Activated CD8-positive, alpha-beta memory T cell treated with anti-CD3 and anti-CD28 coated beads for 36 hours (primary cell): ENCODE data around the gene GALE. TPM values are rescaled to one million over a fixed set of nuclear protein-coding genes. Genes with fewer than 3 reads are reported as not detected.
"Not testable (repeated sequence)": the region's sequence is repeated elsewhere in the genome, so short reads cannot be mapped to it uniquely, and the experiment has no call there.

Experiments
- CTCF ChIA-PET: fragments of 350-600 bp; sonication (Branson Sonifier 250); formaldehyde crosslinking; loops from one replicate; lab custom pipeline; 2021; ENCODE audit warnings: antibody characterized with exemption; lab: Charles Lee
- POLR2A ChIA-PET: fragments of 350-600 bp; sonication (Branson Sonifier 250); formaldehyde crosslinking; loops from one replicate; lab custom pipeline; 2021; ENCODE audit warnings: antibody characterized with exemption; lab: Charles Lee
- total RNA-seq, 2 experiments: library from RNA; stranded (reverse); gene quantifications; one replicate each; pipeline ENCODE4 v1.2.3, GENCODE V29; 2021

The GALE gene
- total RNA-seq, result 10 to 100 TPM; 66.8 to 71.3 TPM

DNA sequence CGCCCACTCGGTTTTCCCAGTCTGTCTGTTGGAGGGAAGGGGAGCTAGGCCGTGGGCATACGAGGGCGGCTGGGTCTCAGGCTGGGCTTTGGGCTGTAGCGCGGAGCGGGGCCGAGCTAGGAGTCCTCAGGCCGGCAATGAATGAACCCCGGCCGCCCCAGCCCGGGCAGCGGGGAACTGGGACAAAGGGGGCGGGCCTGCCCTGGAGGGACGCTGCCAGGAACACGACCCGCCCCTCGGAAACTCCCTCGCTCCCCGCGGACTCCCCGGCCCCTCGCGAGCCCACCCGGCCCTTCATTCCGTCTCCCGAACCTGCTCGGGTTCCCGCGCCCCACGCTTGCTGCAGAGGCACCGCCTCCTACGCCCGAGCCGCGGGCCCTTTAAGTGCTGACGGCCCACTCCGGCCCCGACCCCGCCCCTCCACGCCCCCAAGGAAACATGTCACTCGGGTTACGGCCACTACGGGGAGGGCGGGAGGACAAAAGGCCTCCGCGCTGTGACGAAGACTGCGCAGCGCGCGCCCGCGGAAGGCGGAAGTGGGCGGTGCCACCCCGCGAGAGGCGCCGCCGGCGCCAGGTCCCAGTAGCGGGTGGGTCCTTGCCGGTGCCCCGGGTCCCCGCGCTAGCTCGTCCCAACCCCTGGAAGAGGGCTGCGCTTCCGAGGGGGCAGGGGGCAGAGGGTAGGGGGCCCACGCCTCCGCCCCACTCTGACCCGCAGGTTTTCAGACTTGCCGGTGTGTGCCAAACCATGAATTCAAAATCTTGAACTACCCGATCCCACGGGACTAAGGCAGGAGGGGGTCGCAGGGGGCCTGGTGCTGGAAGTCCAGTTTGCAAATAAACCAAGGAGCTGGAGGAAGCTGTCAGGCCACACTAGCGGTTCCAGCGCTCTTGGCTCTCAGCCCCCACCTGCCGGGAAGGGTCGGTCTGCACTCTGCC, at the start of gene GALE:
Gene GALE, minus strand, starts transcription at position 355 of the 938 bp plus-strand sequence. CDS start 1,747 bp downstream, outside the sequence.
- ChIA-PET POLR2A (interaction anchor here (0.6 to 3.0 kb wide), 6 partner anchors 9 to 180 kb away, joined by 3 to 17 read pairs (median 4); partner anchors contain the start of genes HMGCL, LYPLA2, PITHD1 and SRSF10), CTCF (interaction anchor here (0.9 to 4.6 kb wide), 8 partner anchors 9 to 109 kb away, joined by 3 to 29 read pairs (median 4); partner anchors contain the start of genes LYPLA2, PITHD1 and RPL11)

DNA sequence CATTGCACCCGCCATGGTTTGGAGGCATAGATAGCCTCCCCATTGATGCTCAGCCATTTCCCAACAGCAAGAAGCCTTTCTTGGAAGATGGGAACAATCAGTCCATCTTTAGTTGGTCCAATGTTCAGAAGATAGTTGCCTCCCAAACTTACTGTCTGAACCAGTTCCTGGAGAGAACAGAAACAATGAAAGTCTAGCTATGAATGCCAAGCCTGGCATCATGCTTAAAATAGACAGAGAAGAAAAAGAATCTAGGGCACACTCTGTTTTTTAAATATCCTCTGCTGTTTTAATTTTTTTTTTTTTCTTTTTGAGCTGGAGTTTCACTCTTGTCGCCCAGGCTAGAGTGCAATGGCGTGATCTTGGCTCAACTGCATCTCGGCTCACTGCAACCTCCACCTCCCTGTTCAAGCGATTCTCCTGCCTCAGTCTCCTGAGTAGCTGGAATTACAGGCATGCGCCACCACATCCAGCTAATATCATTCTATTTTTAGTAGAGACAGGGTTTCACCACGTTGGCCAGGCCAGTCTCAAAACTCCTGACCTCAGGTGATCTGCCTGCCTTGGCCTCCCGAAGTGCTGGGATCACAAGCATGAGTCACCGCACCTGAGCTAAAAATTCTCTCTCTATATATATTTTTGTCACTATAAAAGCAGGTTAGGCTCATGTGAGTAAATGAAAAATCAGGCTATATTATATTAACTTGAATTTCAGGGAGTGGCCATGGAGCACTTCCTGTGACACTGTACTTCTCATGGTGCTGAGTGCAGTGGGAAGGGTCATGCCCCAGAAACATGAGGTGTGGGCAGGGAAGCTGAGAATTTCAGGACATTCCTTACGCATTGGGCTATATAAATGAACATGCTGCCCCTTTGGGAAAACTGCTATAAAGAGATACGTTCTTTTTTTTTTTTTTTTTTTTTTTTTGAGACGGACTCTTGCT, 48.4 kb upstream of the GALE start:
- ChIA-PET CTCF (interaction anchor here (0.6 to 1.5 kb wide), 4 partner anchors 39 to 285 kb away, joined by 3 to 4 read pairs (median 3); no protein-coding TSS in a partner anchor), POLR2A (interaction anchor here (0.6 kb wide), 1 partner anchor 39 kb away, joined by 9 read pairs; no protein-coding TSS in a partner anchor)

DNA sequence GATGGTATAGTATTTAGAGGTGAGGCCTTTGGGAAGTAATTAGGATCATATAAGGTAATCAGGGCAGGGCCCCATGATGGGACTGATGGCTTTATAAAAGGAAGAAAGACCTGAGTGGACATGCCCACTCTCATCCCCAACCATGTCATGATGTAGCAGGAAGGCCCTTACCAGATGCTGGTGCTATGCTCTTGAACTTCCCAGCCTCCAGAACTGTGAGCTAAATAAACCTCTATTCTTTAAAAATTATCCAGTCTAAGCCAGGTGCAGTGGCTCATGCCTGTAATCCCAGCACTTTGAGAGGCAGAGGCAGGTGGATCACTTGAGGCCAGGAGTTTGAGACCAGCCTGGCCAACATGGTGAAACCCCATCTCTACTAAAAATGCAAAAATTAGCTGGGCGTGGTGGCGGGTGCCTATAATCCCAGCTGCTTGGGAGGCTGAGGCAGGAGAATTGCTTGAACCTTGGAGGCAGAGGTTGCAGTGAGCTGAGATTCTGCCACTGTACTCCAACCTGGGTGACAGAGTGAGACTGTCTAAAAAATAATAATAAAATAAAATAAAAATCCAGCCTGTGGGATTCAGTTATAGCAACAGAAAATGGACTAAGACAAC, 47.0 kb upstream of the GALE start:
- POLR2A ChIA-PET, CTCF ChIA-PET: not testable (repeated sequence)

DNA sequence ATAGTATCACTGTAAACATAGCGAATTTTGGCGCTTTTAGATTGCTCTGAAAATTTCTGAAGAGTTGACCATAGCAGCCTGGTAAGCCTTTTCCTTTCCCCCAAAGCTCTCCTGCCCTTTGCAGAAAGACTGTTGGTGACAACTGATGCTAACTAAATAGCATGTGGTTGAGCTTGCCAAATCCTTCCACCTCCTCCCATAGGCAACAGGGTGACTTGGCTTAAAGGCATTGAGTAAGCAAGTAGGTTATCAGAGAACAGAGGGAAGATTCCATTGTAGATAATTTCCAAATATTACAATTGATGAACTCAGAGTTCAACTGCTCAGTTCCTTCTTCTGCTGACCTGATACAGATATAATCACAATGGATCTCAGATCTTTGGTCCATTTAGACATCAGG, 44.6 kb upstream of the GALE start:
- POLR2A ChIA-PET, result interaction anchor here (0.6 kb wide), 1 partner anchor 14 kb away, joined by 4 read pairs; no protein-coding TSS in a partner anchor

DNA sequence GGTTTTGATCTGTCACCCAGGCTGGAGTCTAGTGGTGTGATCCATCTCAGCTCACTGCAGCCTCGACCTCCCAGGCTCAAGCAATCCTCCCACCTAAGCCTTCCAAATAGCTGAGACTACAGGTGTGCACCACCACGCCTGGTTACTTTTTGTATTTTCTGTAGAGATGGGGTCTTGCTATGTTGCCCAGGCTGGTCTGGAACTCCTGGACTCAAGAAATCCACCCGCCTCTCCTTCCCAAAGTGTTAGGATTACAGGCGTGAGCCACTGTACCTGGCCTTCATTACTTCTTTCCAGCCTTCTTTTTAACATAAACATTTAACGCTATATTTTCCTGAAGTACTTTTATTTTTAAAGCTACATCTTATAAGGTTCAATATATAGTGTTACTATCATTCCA, 43.1 kb upstream of the GALE start:
- POLR2A ChIA-PET, result no interaction called here
- CTCF ChIA-PET, result interaction anchor here (1.2 kb wide), 1 partner anchor 24 kb away, joined by 3 read pairs; the partner anchor contains the start of gene FUCA1

More for the DNA sequence above, 44.6 kb upstream of the GALE start:
- CTCF ChIA-PET, result interaction anchor here (0.6 kb wide), 1 partner anchor 29 kb away, joined by 3 read pairs; no protein-coding TSS in a partner anchor

DNA sequence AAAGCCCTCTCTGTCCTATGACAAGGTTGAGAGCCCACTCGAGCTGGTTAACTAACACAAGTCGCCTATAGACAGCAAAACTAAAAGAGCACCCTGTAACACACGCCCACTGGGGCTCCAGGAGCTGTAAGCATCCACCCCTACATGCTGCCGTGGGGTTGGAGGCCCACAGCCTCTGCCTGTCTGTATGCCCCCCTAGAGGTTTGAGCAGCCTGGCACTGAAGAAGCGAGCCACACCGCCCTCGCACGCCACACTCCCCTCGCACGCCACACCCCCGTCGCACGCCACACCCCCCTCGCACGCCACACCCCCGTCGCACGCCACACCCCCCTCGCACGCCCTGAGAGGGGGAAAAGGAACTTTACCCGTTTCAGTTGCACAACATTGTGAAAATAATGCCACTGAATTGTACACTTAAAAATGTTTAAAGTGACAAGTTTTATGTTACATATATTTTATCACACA, 37.9 kb upstream of the GALE start:
- ChIA-PET CTCF (interaction anchor here (0.7 to 1.6 kb wide), 4 partner anchors 10 to 120 kb away, joined by 3 to 4 read pairs (median 4); partner anchors contain the start of gene FUCA1), POLR2A (interaction anchor here (0.9 kb wide), 1 partner anchor 14 kb away, joined by 12 read pairs; no protein-coding TSS in a partner anchor)

DNA sequence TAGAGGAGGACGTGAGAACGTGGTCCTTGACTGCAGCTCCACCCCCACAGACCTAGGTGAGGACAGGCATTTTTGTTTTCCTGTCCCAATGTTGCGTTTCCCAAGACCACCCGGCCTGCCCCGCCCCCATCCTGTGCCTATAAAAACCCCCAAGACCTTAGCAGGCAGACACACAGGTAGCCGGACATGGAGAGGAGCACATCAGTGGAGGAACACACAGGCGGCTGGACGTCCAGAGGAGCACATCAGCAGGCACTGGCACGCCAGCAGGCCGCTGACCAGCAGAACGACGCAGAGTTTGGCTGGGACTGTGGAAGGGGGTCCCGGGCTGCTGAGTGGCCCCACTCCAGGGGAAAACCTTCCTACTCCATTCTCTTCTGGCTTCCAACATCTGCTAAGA, 37.4 kb upstream of the GALE start:
- CTCF ChIA-PET, result interaction anchor here (0.9 to 1.6 kb wide), 3 partner anchors 10 to 30 kb away, joined by 3 to 4 read pairs (median 4); partner anchors contain the start of gene FUCA1
- POLR2A ChIA-PET, result no interaction called here

DNA sequence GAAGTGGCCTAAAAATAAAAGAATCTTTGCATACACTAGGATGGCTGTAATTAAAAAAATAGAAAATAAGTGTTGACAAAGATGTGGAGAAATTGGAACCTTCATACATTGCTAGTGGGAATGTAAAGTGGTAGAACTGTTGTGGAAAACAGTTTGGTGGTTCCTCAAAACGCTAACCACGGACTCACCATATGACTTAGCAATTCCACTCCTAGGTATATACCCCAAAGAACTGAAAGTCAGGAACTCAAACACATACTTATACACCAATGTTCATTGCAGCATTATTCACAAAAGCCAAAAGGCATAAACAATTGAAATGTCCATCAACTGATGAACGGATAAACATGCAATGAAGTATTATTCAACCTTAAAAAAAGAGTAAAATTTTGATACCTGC, 35.5 kb upstream of the GALE start:
- POLR2A ChIA-PET, result interaction anchor here (1.1 kb wide), 1 partner anchor 11 kb away, joined by 3 read pairs; the partner anchor contains the start of gene HMGCL
- CTCF ChIA-PET, result no interaction called here

DNA sequence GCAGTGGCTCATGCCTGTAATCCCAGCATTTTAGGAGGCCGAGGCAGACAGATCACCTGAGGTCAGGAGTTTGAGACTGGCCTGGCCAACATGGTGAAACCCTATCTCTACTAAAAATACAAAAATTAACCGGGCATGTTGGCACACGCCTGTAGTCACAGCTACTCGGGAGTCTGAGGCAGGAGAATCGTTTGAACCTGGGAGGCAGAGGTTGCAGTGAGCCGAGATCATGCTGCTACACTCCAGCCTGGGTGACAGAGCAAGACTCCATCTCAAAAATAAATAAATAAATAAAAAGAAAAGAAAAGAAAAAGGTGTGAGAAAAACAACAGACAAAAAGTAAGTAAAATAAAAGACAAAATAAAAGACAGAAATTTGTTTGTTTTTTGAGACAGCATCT, 33.6 kb upstream of the GALE start:
- POLR2A ChIA-PET, result not testable (repeated sequence)
- CTCF ChIA-PET, result interaction anchor here (0.6 kb wide), 1 partner anchor 69 kb away, joined by 3 read pairs; no protein-coding TSS in a partner anchor

DNA sequence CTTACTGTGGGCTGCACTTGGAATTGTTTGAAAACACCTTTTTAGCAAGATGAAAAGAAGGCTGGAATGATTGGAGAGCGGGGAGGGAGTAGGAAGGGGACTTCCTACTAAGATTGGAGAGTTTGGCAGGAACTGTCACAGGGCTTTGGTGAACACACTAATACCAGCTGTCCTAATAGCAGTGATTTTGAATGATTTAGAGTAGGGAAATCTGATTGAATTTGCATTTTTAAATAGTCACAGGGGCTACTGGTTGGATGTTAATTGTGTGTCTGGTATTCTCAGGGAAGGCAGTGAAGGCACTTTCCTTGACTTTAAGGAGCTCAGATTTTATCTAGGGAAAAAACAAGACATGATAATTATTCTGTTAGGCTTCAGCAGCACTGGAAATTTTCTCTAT, 27.2 kb upstream of the GALE start:
- POLR2A ChIA-PET, result interaction anchor here (0.9 kb wide), 1 partner anchor 26 kb away, joined by 3 read pairs; no protein-coding TSS in a partner anchor
- CTCF ChIA-PET, result interaction anchor here (0.9 to 1.3 kb wide), 2 partner anchors 11 to 18 kb away, joined by 4 to 5 read pairs; no protein-coding TSS in a partner anchor

DNA sequence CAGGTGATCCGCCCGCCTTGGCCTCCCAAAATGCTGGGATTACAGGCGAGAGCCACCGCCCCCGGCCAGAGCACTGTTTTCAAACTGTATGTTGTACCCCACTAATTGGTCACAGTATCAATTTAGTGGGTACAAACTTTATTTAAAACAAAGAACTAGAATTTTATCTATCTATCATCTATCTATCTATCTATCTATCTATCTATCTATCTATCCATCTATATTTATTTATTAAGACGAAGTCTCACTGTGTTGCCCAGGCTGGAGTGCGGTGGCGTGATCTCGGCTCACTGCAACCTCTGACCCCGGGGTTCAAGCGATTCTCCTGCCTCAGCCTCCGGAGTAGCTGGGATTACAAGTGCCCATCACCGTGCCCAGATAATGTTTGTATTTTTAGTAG, 26.0 kb upstream of the GALE start:
- ChIA-PET POLR2A (interaction anchor here (0.6 to 1.2 kb wide), 2 partner anchors 26 to 267 kb away, joined by 3 to 4 read pairs; partner anchors contain the start of genes GALE and ID3), CTCF (interaction anchor here (1.4 to 3.0 kb wide), 2 partner anchors 15 to 17 kb away, joined by 4 to 13 read pairs; no protein-coding TSS in a partner anchor)

DNA sequence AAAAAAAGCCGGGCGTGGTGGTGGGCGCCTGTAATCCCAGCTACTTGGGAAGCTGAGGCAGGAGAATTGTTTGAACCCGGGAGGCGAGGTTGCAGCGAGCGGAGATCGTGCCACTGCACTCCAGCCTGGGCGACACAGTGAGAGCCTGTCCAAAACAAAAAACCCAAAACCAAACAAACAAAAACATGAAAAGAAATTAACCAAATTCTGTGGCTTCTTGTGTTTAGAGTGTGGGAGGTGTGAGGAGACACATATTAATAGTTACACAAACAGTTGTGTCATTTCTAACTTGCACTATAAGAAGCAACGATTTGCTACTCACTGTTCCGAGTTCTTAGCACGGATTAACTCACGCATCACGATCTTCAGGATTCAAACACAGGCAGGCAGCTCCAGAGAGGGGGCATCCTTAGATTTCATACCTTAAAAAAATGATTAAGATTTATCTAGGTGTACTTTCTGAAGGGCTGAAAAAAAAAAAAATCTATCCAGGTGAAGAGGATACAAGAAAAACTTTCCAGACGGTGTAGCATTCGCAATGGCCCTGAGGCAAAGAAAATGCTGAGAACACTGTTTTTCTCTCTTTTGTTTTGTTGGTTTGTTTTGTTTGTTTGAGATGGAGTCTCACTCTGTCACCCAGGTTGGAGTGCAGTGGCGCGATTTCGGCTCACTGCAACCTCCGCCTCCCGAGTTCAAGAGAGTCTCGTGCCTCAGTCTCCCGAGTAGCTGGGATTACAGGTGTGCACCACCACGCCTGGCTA, 25.4 kb upstream of the GALE start:
- POLR2A ChIA-PET, result interaction anchor here (0.6 to 1.2 kb wide), 6 partner anchors 10 to 676 kb away, joined by 3 to 6 read pairs (median 4); partner anchors contain the start of genes GALE, ID3 and PITHD1
- CTCF ChIA-PET, result interaction anchor here (0.9 to 3.0 kb wide), 4 partner anchors 15 to 54 kb away, joined by 3 to 13 read pairs (median 4); no protein-coding TSS in a partner anchor

DNA sequence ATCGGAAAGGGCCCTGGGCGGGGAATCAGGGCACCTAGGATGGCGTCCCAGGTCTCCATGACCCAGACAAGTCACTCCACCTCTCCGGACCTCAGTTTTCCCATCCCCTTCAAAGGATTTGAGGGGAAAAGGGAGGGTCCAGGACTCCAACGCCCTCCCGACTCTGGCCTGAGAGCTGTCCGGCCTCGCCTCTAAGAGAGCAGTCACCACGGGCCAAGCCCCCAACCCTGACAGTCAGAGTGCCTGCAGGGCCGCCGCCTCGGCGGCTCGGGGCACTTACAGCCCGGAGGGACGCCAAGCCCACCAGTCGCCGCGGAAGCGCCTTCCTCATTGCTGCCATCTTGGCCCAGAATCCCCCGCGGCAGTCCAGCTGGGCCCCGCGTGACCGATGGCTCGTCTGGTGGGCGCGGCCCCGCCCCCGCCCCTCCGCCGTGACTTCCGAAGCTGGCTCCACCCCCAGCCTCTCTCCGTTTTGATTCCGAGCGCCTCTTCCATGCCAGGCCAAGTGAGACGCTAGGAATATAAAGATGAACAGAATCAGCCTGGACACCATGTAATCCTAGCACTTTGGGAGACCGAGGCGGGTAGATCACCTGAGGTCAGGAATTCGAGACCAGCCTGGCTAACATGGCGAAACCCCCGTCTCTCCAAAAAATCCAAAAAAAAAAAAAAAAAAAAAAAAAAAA, 24.7 kb upstream of the GALE start, which contains the start of gene HMGCL:
Gene HMGCL, minus strand, starts transcription at position 354 of the 686 bp plus-strand sequence. Its CDS starts 14 bp downstream, at position 340.
- ChIA-PET CTCF (interaction anchor here (0.9 to 3.0 kb wide), 5 partner anchors 14 to 53 kb away, joined by 3 to 13 read pairs (median 4); no protein-coding TSS in a partner anchor), POLR2A (interaction anchor here (0.6 to 1.2 kb wide), 7 partner anchors 10 to 676 kb away, joined by 3 to 6 read pairs (median 4); partner anchors contain the start of genes GALE and PITHD1)

DNA sequence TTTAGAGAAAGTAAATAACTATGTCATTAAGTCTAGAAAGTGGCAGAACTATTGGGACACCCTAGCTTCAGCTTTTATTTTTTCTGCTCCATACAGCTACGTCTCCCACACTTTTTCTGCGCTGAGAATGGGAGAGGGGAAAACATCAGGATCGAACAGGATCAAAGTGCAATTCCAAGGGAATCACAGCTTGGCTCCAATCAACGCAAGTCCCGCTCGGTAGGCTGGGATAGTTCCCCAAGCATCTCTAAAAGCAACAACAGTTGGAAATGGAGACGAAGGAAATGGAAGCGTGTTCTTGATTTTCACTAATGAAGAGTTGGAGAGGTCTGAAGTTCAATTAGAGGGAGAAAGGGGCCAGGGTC, 24.1 kb upstream of the GALE start:
- CTCF ChIA-PET, result interaction anchor here (1.2 to 3.0 kb wide), 4 partner anchors 13 to 53 kb away, joined by 3 to 13 read pairs (median 4); no protein-coding TSS in a partner anchor
- POLR2A ChIA-PET, result interaction anchor here (0.6 to 1.0 kb wide), 5 partner anchors 14 to 608 kb away, joined by 3 to 12 read pairs (median 5); no protein-coding TSS in a partner anchor

DNA sequence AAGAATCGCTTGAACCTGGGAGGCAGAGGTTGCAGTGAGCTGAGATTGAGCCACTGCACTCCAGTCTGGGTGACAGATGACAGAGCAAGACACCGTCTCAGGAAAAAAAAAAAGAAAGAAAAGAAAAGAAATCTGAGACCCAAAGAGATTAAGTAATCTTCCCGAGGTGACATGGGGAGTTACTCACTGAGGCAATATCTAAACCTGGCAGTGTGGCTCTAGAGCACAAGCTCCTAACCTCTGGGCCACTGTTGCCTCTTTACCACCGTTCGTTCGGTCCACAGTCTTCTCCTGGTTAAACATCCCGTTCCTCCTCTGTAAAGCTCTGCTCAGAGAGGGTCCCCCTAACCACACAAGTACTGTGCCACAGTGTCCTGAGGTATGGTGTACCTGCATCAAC, 23.2 kb upstream of the GALE start:
- CTCF ChIA-PET, result interaction anchor here (0.6 to 3.0 kb wide), 5 partner anchors 13 to 159 kb away, joined by 3 to 13 read pairs (median 4); no protein-coding TSS in a partner anchor
- POLR2A ChIA-PET, result interaction anchor here (0.6 to 1.0 kb wide), 2 partner anchors 15 to 456 kb away, joined by 12 read pairs; no protein-coding TSS in a partner anchor
